HepG2 (cell line): Measurements from ENCODE around the gene TRIM31.

ENCODE experiments used
- MAFK ChIP-seq, 2 experiments: IDR thresholded peaks in 1 of 2; conservative IDR thresholded peaks in 1 of 2; 2 replicates each; pipeline ENCODE4 v1.6.1; 2011; ENCODE audit warnings: improper control_type of control experiment in 2 of 2, low read length in 2 of 2
- MXI1 ChIP-seq: IDR thresholded peaks from 3 replicates; pipeline ENCODE4 v1.6.1; 2012; ENCODE audit warnings: low read depth, low read length, inconsistent platforms, borderline replicate concordance
- ZBTB33 ChIP-seq: sonication (generic); formaldehyde crosslinking; IDR thresholded peaks from 2 replicates; pipeline ENCODE4 v1.4.0; 2020; ENCODE audit warnings: missing genetic modification reagents
- ZFP91 ChIP-seq: sonication (generic); formaldehyde crosslinking; IDR thresholded peaks from 2 replicates; pipeline ENCODE4 v1.9.0; 2022; ENCODE audit warnings: missing genetic modification reagents, mild to moderate bottlenecking, borderline replicate concordance
- ZNF232 ChIP-seq: sonication (generic); formaldehyde crosslinking; IDR thresholded peaks from 2 replicates; pipeline ENCODE4 v1.4.0; 2020; ENCODE audit warnings: missing genetic modification reagents, borderline replicate concordance

GRCh38 chr6:30135147-30135546 lies 22.3 kb upstream of the TRIM31 start:
- TF ChIP-seq ZBTB33 (no peak), ZFP91 (CRISPR knock-in tag) (no peak), ZNF232 (CRISPR knock-in tag) (no peak), MXI1 (no peak), MAFK (conservative IDR thresholded peaks at IDR 0.05 in 1 of 2, IDR thresholded peaks at IDR 0.05 in 1 of 2; ENCODE audit: low read length in 2 of 2) (no peak)
